ENCODE data around the gene ZBTB16. TPM values are rescaled to one million over a fixed set of nuclear protein-coding genes. Genes with fewer than 3 reads are reported as not detected.
A peak's percentile ranks its signal among the peaks of the same experiment; 100 is the strongest.

Gene ZBTB16
- total and polyA plus RNA-seq, 7 experiments from 2014 or later, result 3.0 to 22.1 (median 7.2) TPM

DNA sequence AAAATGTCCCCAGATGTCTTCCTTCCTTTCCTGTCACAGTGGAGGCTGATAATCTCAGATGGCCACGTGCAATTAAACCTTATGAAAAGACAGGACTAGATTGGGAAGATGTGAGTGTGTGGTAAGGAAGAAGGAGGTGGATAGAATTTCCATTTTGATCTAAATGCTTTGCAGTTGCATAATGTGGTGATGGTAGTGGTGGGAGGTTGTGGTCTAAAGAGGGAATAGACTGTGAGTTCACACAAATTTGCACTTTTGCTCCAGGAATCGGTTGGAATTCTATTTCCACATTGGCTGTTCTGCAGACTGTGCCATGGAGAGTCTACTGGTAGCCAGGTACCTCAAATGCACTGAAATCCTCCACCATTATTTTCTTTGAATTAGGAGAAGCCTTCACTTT lies 93.3 kb downstream of the ZBTB16 start:
- peak overlapping the region in 4 of 9 donors; percentile 8 to 83 (median 36) for H3K27ac Mint-ChIP-seq
- H3K4me1 ChIP-seq (ENCODE audit: control insufficient read depth in 2 of 2, insufficient read depth in 2 of 2, low read length in 2 of 2), result peaks cover 11 to 13% of the 10 kb centered on the region in 2 donors
- no peak overlapping the region for H3K4me3 ChIP-seq (ENCODE audit: low read length)
- H3K36me3 ChIP-seq (ENCODE audit: control insufficient read depth in 2 of 3, insufficient read depth in 3 of 3, low read length in 3 of 3), result no peaks in the 10 kb centered on the region
- H3K27me3 Mint-ChIP-seq, result peaks cover 0 to 17% (median 0%) of the 10 kb centered on the region in 5 donors
- H3K9me3 ChIP-seq (ENCODE audit: control insufficient read depth in 2 of 3, low read length in 3 of 3), result no peaks in the 10 kb centered on the region
- no peak for ATAC-seq
- H3K27ac ChIP-seq (ENCODE audit: low read depth, low read length), result no peak overlapping the region
- H3K27me3 ChIP-seq (ENCODE audit: control insufficient read depth in 2 of 2, insufficient read depth in 2 of 2, low read length in 2 of 2), result no peaks in the 10 kb centered on the region
- H3K36me3 Mint-ChIP-seq, result peaks cover 0 to 5% (median 0%) of the 10 kb centered on the region in 5 donors
- ChIA-PET POLR2A (interaction anchor here (1.2 kb wide), 1 partner anchor 19 kb away, joined by 3 read pairs; no protein-coding TSS in a partner anchor), CTCF (interaction anchor here (1.4 kb wide), 1 partner anchor 40 kb away, joined by 4 read pairs; no protein-coding TSS in a partner anchor)
- peaks cover 16 to 80% (median 54%) of the 10 kb centered on the region in 7 donors for H3K4me1 Mint-ChIP-seq
- H3K4me3 Mint-ChIP-seq, result no peak overlapping the region
- no peak for DNase-seq
- intact Hi-C loops (cut with micrococcal nuclease), result no loop called here
- peaks cover 0 to 2% (median 0%) of the 10 kb centered on the region in 11 donors for H3K9me3 Mint-ChIP-seq

DNA sequence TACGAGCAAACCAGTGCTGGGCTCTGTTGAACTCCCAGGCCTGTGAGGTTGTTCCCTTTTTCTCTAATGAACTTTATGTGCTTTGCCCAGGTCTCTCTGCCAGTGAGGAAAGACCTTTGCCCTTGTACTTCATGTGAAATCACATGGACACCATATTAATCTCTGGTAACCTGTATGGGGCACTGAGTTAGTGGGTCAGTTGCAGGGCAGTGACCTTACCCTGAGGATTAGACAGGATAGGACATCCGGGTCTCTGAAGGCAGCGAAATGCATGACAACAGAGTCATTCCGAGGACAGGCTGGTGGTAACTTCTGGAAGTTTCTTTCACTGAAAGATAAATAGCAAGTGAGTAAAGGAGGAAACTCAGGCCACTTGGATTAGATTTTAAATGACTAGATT lies 93.7 kb downstream of the ZBTB16 start:
- Mint-ChIP-seq H3K27ac (peak overlapping the region in 1 of 9 donors; percentile 46), H3K27me3 (peaks cover 0 to 15% (median 0%) of the 10 kb centered on the region in 5 donors), H3K4me1 (peaks cover 21 to 80% (median 54%) of the 10 kb centered on the region in 7 donors), H3K9me3 (peaks cover 0 to 2% (median 0%) of the 10 kb centered on the region in 11 donors), H3K36me3 (peaks cover 0 to 8% (median 0%) of the 10 kb centered on the region in 5 donors), H3K4me3 (no peak overlapping the region)
- no peaks in the 10 kb centered on the region for H3K36me3 ChIP-seq (ENCODE audit: control insufficient read depth in 2 of 3, insufficient read depth in 3 of 3, low read length in 3 of 3)
- no peak overlapping the region for H3K4me3 ChIP-seq (ENCODE audit: low read length)
- ChIA-PET POLR2A (no interaction called here), CTCF (no interaction called here)
- H3K9me3 ChIP-seq (ENCODE audit: control insufficient read depth in 2 of 3, low read length in 3 of 3), result no peaks in the 10 kb centered on the region
- H3K4me1 ChIP-seq (ENCODE audit: control insufficient read depth in 2 of 2, insufficient read depth in 2 of 2, low read length in 2 of 2), result peaks cover 9 to 17% of the 10 kb centered on the region in 2 donors
- no peak overlapping the region for H3K27ac ChIP-seq (ENCODE audit: low read depth, low read length)
- ATAC-seq (no peak), DNase-seq (no peak)
- no peaks in the 10 kb centered on the region for H3K27me3 ChIP-seq (ENCODE audit: control insufficient read depth in 2 of 2, insufficient read depth in 2 of 2, low read length in 2 of 2)
- intact Hi-C loops (cut with micrococcal nuclease), result no loop called here

- Mint-ChIP-seq H3K4me3 (no peak overlapping the region), H3K27ac (peak overlapping the region in 3 of 9 donors; percentile 4 to 54 (median 38)), H3K36me3 (peaks cover 0 to 11% (median 0%) of the 10 kb centered on the region in 5 donors), H3K9me3 (peaks cover 0 to 2% (median 0%) of the 10 kb centered on the region in 11 donors), H3K4me1 (peaks cover 29 to 82% (median 58%) of the 10 kb centered on the region in 7 donors), H3K27me3 (peaks cover 0 to 8% (median 0%) of the 10 kb centered on the region in 5 donors)
- Histone ChIP-seq H3K27ac (ENCODE audit: low read depth, low read length) (no peak overlapping the region), H3K4me3 (ENCODE audit: low read length) (no peak overlapping the region), H3K9me3 (ENCODE audit: control insufficient read depth in 2 of 3, low read length in 3 of 3) (no peaks in the 10 kb centered on the region), H3K4me1 (ENCODE audit: control insufficient read depth in 2 of 2, insufficient read depth in 2 of 2, low read length in 2 of 2) (peaks cover 5 to 29% of the 10 kb centered on the region in 2 donors), H3K36me3 (ENCODE audit: control insufficient read depth in 2 of 3, insufficient read depth in 3 of 3, low read length in 3 of 3) (no peaks in the 10 kb centered on the region), H3K27me3 (ENCODE audit: control insufficient read depth in 2 of 2, insufficient read depth in 2 of 2, low read length in 2 of 2) (no peaks in the 10 kb centered on the region)
- DNase-seq (no peak), ATAC-seq (peak; percentile 75)
- ChIA-PET POLR2A (no interaction called here), CTCF (no interaction called here)
- intact Hi-C loops (cut with micrococcal nuclease), result no loop called here
Measured at GRCh38 chr11:114154271-114155047, 94.9 kb downstream of the ZBTB16 start.

- Mint-ChIP-seq H3K27ac (peak overlapping the region in 2 of 9 donors; percentile 50 to 56), H3K4me3 (no peak overlapping the region), H3K9me3 (peaks cover 0 to 3% (median 0%) of the 10 kb centered on the region in 11 donors), H3K4me1 (peaks cover 33 to 82% (median 59%) of the 10 kb centered on the region in 7 donors), H3K36me3 (peaks cover 0 to 11% (median 0%) of the 10 kb centered on the region in 5 donors), H3K27me3 (peaks cover 0 to 8% (median 0%) of the 10 kb centered on the region in 5 donors)
- no peaks in the 10 kb centered on the region for H3K9me3 ChIP-seq (ENCODE audit: control insufficient read depth in 2 of 3, low read length in 3 of 3)
- ChIA-PET CTCF (no interaction called here), POLR2A (no interaction called here)
- H3K4me3 ChIP-seq (ENCODE audit: low read length), result no peak overlapping the region
- intact Hi-C loops (cut with micrococcal nuclease), result no loop called here
- no peak for DNase-seq
- H3K4me1 ChIP-seq (ENCODE audit: control insufficient read depth in 2 of 2, insufficient read depth in 2 of 2, low read length in 2 of 2), result peaks cover 9 to 33% of the 10 kb centered on the region in 2 donors
- no peaks in the 10 kb centered on the region for H3K36me3 ChIP-seq (ENCODE audit: control insufficient read depth in 2 of 3, insufficient read depth in 3 of 3, low read length in 3 of 3)
- H3K27me3 ChIP-seq (ENCODE audit: control insufficient read depth in 2 of 2, insufficient read depth in 2 of 2, low read length in 2 of 2), result no peaks in the 10 kb centered on the region
- H3K27ac ChIP-seq (ENCODE audit: low read depth, low read length), result no peak overlapping the region
- no peak for ATAC-seq
Measured at GRCh38 chr11:114155116-114155515, 95.6 kb downstream of the ZBTB16 start.

GRCh38 chr11:114156131-114156581 lies 96.6 kb downstream of the ZBTB16 start:
- H3K27me3 ChIP-seq (ENCODE audit: control insufficient read depth in 2 of 2, insufficient read depth in 2 of 2, low read length in 2 of 2), result no peaks in the 10 kb centered on the region
- Mint-ChIP-seq H3K4me3 (no peak overlapping the region), H3K27me3 (peaks cover 0 to 8% (median 0%) of the 10 kb centered on the region in 5 donors), H3K27ac (peak overlapping the region in 2 of 9 donors; percentile 50 to 56), H3K9me3 (peaks cover 0 to 6% (median 0%) of the 10 kb centered on the region in 11 donors), H3K4me1 (peaks cover 44 to 83% (median 68%) of the 10 kb centered on the region in 7 donors), H3K36me3 (peaks cover 0 to 11% (median 0%) of the 10 kb centered on the region in 5 donors)
- H3K27ac ChIP-seq (ENCODE audit: low read depth, low read length), result no peak overlapping the region
- H3K9me3 ChIP-seq (ENCODE audit: control insufficient read depth in 2 of 3, low read length in 3 of 3), result no peaks in the 10 kb centered on the region
- ATAC-seq, result no peak
- intact Hi-C loops (cut with micrococcal nuclease), result no loop called here
- no peak overlapping the region for H3K4me3 ChIP-seq (ENCODE audit: low read length)
- H3K4me1 ChIP-seq (ENCODE audit: control insufficient read depth in 2 of 2, insufficient read depth in 2 of 2, low read length in 2 of 2), result peaks cover 19 to 44% of the 10 kb centered on the region in 2 donors
- CTCF ChIA-PET, result no interaction called here
- no peak for DNase-seq
- POLR2A ChIA-PET, result interaction anchor here (1.2 to 1.5 kb wide), 2 partner anchors 12 to 37 kb away, joined by 3 to 7 read pairs; no protein-coding TSS in a partner anchor
- no peaks in the 10 kb centered on the region for H3K36me3 ChIP-seq (ENCODE audit: control insufficient read depth in 2 of 3, insufficient read depth in 3 of 3, low read length in 3 of 3)

DNA sequence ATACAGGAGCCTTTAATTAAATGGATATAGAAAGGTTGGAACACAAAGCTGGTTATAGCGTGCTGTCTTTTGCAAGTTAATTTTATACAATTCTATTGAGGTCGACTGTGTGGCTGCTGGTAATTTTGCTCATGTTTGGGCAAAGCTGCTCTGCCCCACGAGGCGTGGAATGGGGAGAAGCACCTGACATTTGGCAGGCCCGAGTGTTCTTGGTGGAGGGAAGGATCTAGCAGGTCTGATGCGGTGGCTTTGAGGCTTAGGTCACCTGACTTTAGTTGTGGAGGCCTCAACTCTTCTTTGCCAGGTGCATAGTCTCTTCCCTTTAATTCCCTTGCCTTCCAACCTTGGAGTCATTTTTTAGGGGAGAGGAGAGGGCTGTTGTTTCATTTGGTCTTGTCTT lies 97.3 kb downstream of the ZBTB16 start:
- H3K27me3 Mint-ChIP-seq, result peaks cover 0 to 8% (median 0%) of the 10 kb centered on the region in 5 donors
- ChIA-PET POLR2A (interaction anchor here (0.9 to 6.5 kb wide), 6 partner anchors 12 to 98 kb away, joined by 3 to 45 read pairs (median 3); no protein-coding TSS in a partner anchor), CTCF (interaction anchor here (0.5 to 1.1 kb wide), 2 partner anchors 12 to 118 kb away, joined by 3 to 4 read pairs; no protein-coding TSS in a partner anchor)
- no peak overlapping the region for H3K4me3 Mint-ChIP-seq
- no peaks in the 10 kb centered on the region for H3K27me3 ChIP-seq (ENCODE audit: control insufficient read depth in 2 of 2, insufficient read depth in 2 of 2, low read length in 2 of 2)
- peaks cover 50 to 85% (median 71%) of the 10 kb centered on the region in 7 donors for H3K4me1 Mint-ChIP-seq
- DNase-seq, result no peak
- no peaks in the 10 kb centered on the region for H3K9me3 ChIP-seq (ENCODE audit: control insufficient read depth in 2 of 3, low read length in 3 of 3)
- peaks cover 0 to 15% (median 0%) of the 10 kb centered on the region in 5 donors for H3K36me3 Mint-ChIP-seq
- intact Hi-C loops (cut with micrococcal nuclease), result no loop called here
- no peak for ATAC-seq
- H3K36me3 ChIP-seq (ENCODE audit: control insufficient read depth in 2 of 3, insufficient read depth in 3 of 3, low read length in 3 of 3), result no peaks in the 10 kb centered on the region
- no peak overlapping the region for H3K4me3 ChIP-seq (ENCODE audit: low read length)
- H3K4me1 ChIP-seq (ENCODE audit: control insufficient read depth in 2 of 2, insufficient read depth in 2 of 2, low read length in 2 of 2), result peaks cover 23 to 50% of the 10 kb centered on the region in 2 donors
- peaks cover 0 to 6% (median 0%) of the 10 kb centered on the region in 11 donors for H3K9me3 Mint-ChIP-seq
- peak overlapping the region in 6 of 9 donors; percentile 35 to 91 (median 53) for H3K27ac Mint-ChIP-seq
- H3K27ac ChIP-seq (ENCODE audit: low read depth, low read length), result no peak overlapping the region

Data from naive thymus-derived CD4-positive, alpha-beta T cell (primary cell).